Forelimb muscle (tissue), 1 donor: ENCODE data around the gene GLIPR2. TPM values are rescaled to one million over a fixed set of nuclear protein-coding genes. Genes with fewer than 3 reads are reported as not detected.
"Not testable (repeated sequence)": the region's sequence is repeated elsewhere in the genome, so short reads cannot be mapped to it uniquely, and the experiment has no call there.

Experiments used
- DNase-seq: peaks from one replicate; pipeline ENCODE4 v3.0.0-alpha.2; 2013; ENCODE audit warnings: low read depth
- polyA plus RNA-seq: library from polyadenylated mRNA; unstranded; fragments of 120-200 nt; gene quantifications from one replicate; pipeline ENCODE4 v1.2.1, GENCODE V29; 2013; ENCODE audit not compliant: insufficient read length

The GLIPR2 gene
- 97.5 TPM for polyA plus RNA-seq

GRCh38 chr9:36136272-36136893 is at the start of gene GLIPR2:
TSS of gene GLIPR2 (plus strand) at chr9:36136733. CDS start at chr9:36136779, 46 bp downstream.
- no peak for DNase-seq

GRCh38 chr9:36087054-36087453 is 49.5 kb upstream of the GLIPR2 start:
- DNase-seq, result not testable (repeated sequence)

- DNase-seq, result no peak
Measured at GRCh38 chr9:36088020-36088419, 48.5 kb upstream of the GLIPR2 start.

GRCh38 chr9:36091026-36091953 is 45.2 kb upstream of the GLIPR2 start:
- no peak for DNase-seq

GRCh38 chr9:36092014-36092413 is 44.5 kb upstream of the GLIPR2 start:
- DNase-seq, result no peak

- DNase-seq, result no peak
Measured at GRCh38 chr9:36092509-36093215, 43.9 kb upstream of the GLIPR2 start.

GRCh38 chr9:36093384-36093783 is 43.1 kb upstream of the GLIPR2 start:
- no peak for DNase-seq

- no peak for DNase-seq
Measured at GRCh38 chr9:36099718-36100117, 36.8 kb upstream of the GLIPR2 start.

- DNase-seq, result no peak
Measured at GRCh38 chr9:36100532-36100931, 36.0 kb upstream of the GLIPR2 start.

GRCh38 chr9:36101916-36102741 is 34.4 kb upstream of the GLIPR2 start:
- DNase-seq, result no peak

- peak; percentile 48 for DNase-seq
Measured at GRCh38 chr9:36102742-36103495, 33.6 kb upstream of the GLIPR2 start.

- no peak for DNase-seq
Measured at GRCh38 chr9:36109071-36109470, 27.5 kb upstream of the GLIPR2 start.

- no peak for DNase-seq
Measured at GRCh38 chr9:36110434-36110833, 26.1 kb upstream of the GLIPR2 start.

- DNase-seq, result no peak
Measured at GRCh38 chr9:36112516-36112915, 24.0 kb upstream of the GLIPR2 start.

- DNase-seq, result no peak
Measured at GRCh38 chr9:36113999-36114398, 22.5 kb upstream of the GLIPR2 start.

- no peak for DNase-seq
Measured at GRCh38 chr9:36116593-36116992, 19.9 kb upstream of the GLIPR2 start.

GRCh38 chr9:36118201-36118600 is 18.3 kb upstream of the GLIPR2 start:
- no peak for DNase-seq

GRCh38 chr9:36118706-36119105 is 17.8 kb upstream of the GLIPR2 start:
- DNase-seq, result no peak

GRCh38 chr9:36119476-36119875 is 17.1 kb upstream of the GLIPR2 start:
- no peak for DNase-seq

GRCh38 chr9:36120705-36121104 is 15.8 kb upstream of the GLIPR2 start:
- DNase-seq, result no peak

- DNase-seq, result no peak
Measured at GRCh38 chr9:36121971-36122370, 14.6 kb upstream of the GLIPR2 start.
